ENCODE measurements around the gene TTC36. TPM values are rescaled to one million over a fixed set of nuclear protein-coding genes. Genes with fewer than 3 reads are reported as not detected.

Gene TTC36
- total RNA-seq, 1 experiment from 2014 or later, result 1.6 TPM

GRCh38 chr11:118572061-118572980 lies 45.0 kb downstream of the TTC36 start, which contains the start of gene ARCN1:
Gene ARCN1 (plus strand): TSS chr11:118572409. CDS start chr11:118572548, 139 bp downstream.
- Histone ChIP-seq H4K5ac (ENCODE audit: insufficient read length, low read depth, low read length) (no peak within 1 kb of the TSS), H3K23ac (ENCODE audit: insufficient read length, low read depth, low read length) (no peak within 1 kb of the TSS), H3T11ph (ENCODE audit: low read length) (no peak within 1 kb of the TSS), H2BK5ac (ENCODE audit: insufficient read length, low read length) (peak within 1 kb of the TSS; percentile 41), H3K14ac (ENCODE audit: insufficient read depth, low read length) (peak within 1 kb of the TSS; percentile 97), H3K79me1 (ENCODE audit: insufficient read depth, low read depth, low read length, poor library complexity, severe bottlenecking) (peaks cover 8% of the 10 kb centered on the region), H2BK20ac (ENCODE audit: low read depth, low read length, poor library complexity, severe bottlenecking) (no peak within 1 kb of the TSS), H3K27me3 (ENCODE audit: insufficient read depth, low read length) (no peaks in the 10 kb centered on the region), H2BK12ac (ENCODE audit: insufficient read length, low read depth, low read length) (no peak within 1 kb of the TSS), H4K91ac (ENCODE audit: insufficient read length, low read depth, low read length) (no peak within 1 kb of the TSS), H3K27ac (ENCODE audit: insufficient read length, low read depth, low read length) (no peak within 1 kb of the TSS), H2BK15ac (ENCODE audit: low read depth, low read length) (no peak within 1 kb of the TSS), H3K4me1 (ENCODE audit: insufficient read depth, low read length) (no peaks in the 10 kb centered on the region), H3K9ac (ENCODE audit: extremely low read depth, insufficient read length, low read length) (peak within 1 kb of the TSS; percentile 84), H2AFZ (ENCODE audit: low read length) (no peak within 1 kb of the TSS), H3K56ac (ENCODE audit: insufficient read length, low read depth, low read length) (no peak within 1 kb of the TSS), H3K18ac (ENCODE audit: insufficient read length, low read depth, low read length) (peak within 1 kb of the TSS; percentile 97), H2BK120ac (ENCODE audit: low read depth, low read length, poor library complexity, severe bottlenecking) (no peak within 1 kb of the TSS), H3K4me2 (ENCODE audit: insufficient read depth, insufficient read length, low read length) (peak within 1 kb of the TSS; percentile 99), H3K4ac (ENCODE audit: low read depth, low read length) (no peak within 1 kb of the TSS), H3K23me2 (ENCODE audit: insufficient read length, low read depth, low read length, poor library complexity, severe bottlenecking) (peaks cover 7% of the 10 kb centered on the region), H4K20me1 (ENCODE audit: control insufficient read depth, insufficient read depth, insufficient read length) (no peaks in the 10 kb centered on the region), H4K8ac (replicated peaks; ENCODE audit: insufficient read length, low read depth, low read length) (no peak within 1 kb of the TSS), H2AK5ac (ENCODE audit: insufficient read length, low read length) (no peak within 1 kb of the TSS), H3K79me2 (ENCODE audit: insufficient read depth, low read length) (peaks cover 19% of the 10 kb centered on the region; the same call in 1 of the 2 replicates), H3K9me3 (ENCODE audit: control insufficient read depth, low read depth, low read length) (no peaks in the 10 kb centered on the region)
- Mint-ChIP-seq H3K9me3 (no peaks in the 10 kb centered on the region), H3K27ac (peak within 1 kb of the TSS; percentile 78 to 98 (median 87); a peak in 6 of 7 replicates), H3K36me3 (ENCODE audit: insufficient read depth in 1 of 3, low read depth in 3 of 3) (peaks cover 0 to 6% (median 0%) of the 10 kb centered on the region in 3 experiments; a peak in 2 of 7 replicates), H3K4me1 (peaks cover 16 to 20% of the 10 kb centered on the region in 2 experiments), H3K4me3 (peak within 1 kb of the TSS; percentile 86 to 95), H3K27me3 (ENCODE audit: low read depth) (peaks cover 2% of the 10 kb centered on the region)
- no peak for TF ChIP-seq CTCF (conservative IDR thresholded peaks at IDR 0.05)
- no CpG with 5 or more reads among the region's 55 CpGs for WGBS (ENCODE audit: extremely low coverage, insufficient read length, low lambda C conversion rate)
- DNase-seq, result peak; percentile 91
